Endothelial cell of umbilical vein (primary cell): ENCODE results near the gene DTX4. TPM values are rescaled to one million over a fixed set of nuclear protein-coding genes. Genes with fewer than 3 reads are reported as not detected.

ENCODE experiments used
- BruUV-seq: library from RNA; stranded (reverse); fragments of 400-500 nt; replicated peaks from 2 replicates; lab custom pipeline; 2021; lab: Mats Ljungman, UMichigan
- CTCF ChIA-PET: fragments of 300-600, 350-600 bp; sonication (Branson Sonifier 250); formaldehyde crosslinking; loops from one replicate; lab custom pipeline; 2021; ENCODE audit warnings: antibody characterized with exemption, inconsistent platforms; lab: Charles Lee
- POLR2A ChIA-PET: fragments of 300-600, 350-600 bp; sonication (Branson Sonifier 250); formaldehyde crosslinking; loops from one replicate; lab custom pipeline; 2021; ENCODE audit warnings: antibody characterized with exemption, inconsistent platforms; lab: Charles Lee
- DNase-seq: peaks from one replicate; pipeline ENCODE4 v3.0.0-alpha.2; 2011; ENCODE audit warnings: low read depth, low spot score
- FAIRE-seq: peaks from 2 replicates; lab custom pipeline; 2011; peaks lifted over from hg19 to GRCh38; lab: Jason Lieb, UNC
- H2AFZ ChIP-seq: 2 replicates; pipeline ENCODE4 v1.6.0; 2012; ENCODE audit warnings: low read depth, low read length, control low read depth, inconsistent platforms
- H3K27ac ChIP-seq: 2 replicates; pipeline ENCODE4 v1.5.1; 2011; ENCODE audit warnings: low read depth, mild to moderate bottlenecking, control low read depth, low read length, moderate library complexity; ENCODE audit not compliant: insufficient read depth
- H3K27me3 ChIP-seq, 2 experiments: 2 replicates each; pipeline versions ENCODE4 v1.6.0 to v1.6.1; 2011; ENCODE audit warnings: low read length in 2 of 2, mixed read lengths in 1 of 2; ENCODE audit not compliant: control insufficient read depth in 2 of 2, insufficient read depth in 2 of 2
- H3K36me3 ChIP-seq, 2 experiments: 2 replicates in 1 of 2; 3 replicates in 1 of 2; pipeline ENCODE4 v1.5.1; 2011; ENCODE audit warnings: low read length in 2 of 2, mild to moderate bottlenecking in 1 of 2, moderate library complexity in 1 of 2; ENCODE audit not compliant: control insufficient read depth in 2 of 2, insufficient read depth in 2 of 2; ENCODE audit errors: extremely low read depth in 1 of 2
- H3K4me1 ChIP-seq: 3 replicates; pipeline ENCODE4 v1.5.1; 2011; ENCODE audit warnings: mild to moderate bottlenecking, low read length; ENCODE audit not compliant: control insufficient read depth, insufficient read depth; ENCODE audit errors: extremely low read depth
- H3K4me2 ChIP-seq: 2 replicates; pipeline ENCODE4 v1.6.1; 2011; ENCODE audit warnings: low read length, control low read depth, mixed read lengths; ENCODE audit not compliant: insufficient read depth
- H3K4me3 ChIP-seq, 3 experiments: fragments of 200-600 bp in 1 of 3; sonication (generic), shearing (Covaris generic) in 1 of 3; replicated peaks in 1 of 3; 2 replicates each; pipeline ENCODE4 v1.5.1; 2011 to 2016; ENCODE audit warnings: control low read depth in 3 of 3, low read length in 3 of 3, mild to moderate bottlenecking in 2 of 3, inconsistent platforms in 1 of 3, low read depth in 1 of 3, moderate library complexity in 1 of 3; ENCODE audit not compliant: insufficient read depth in 1 of 3
- H3K79me2 ChIP-seq: 2 replicates; pipeline ENCODE4 v1.6.0; 2012; ENCODE audit warnings: low read length, inconsistent platforms; ENCODE audit not compliant: control insufficient read depth, insufficient read depth
- H3K9ac ChIP-seq: replicated peaks from 2 replicates; pipeline ENCODE3; 2011; ENCODE audit warnings: low read length, control low read depth; ENCODE audit not compliant: insufficient read depth; ENCODE audit errors: extremely low read depth
- H3K9me1 ChIP-seq: replicated peaks from 3 replicates; pipeline ENCODE4 v1.6.0; 2011; ENCODE audit warnings: mild to moderate bottlenecking, low read length; ENCODE audit not compliant: control insufficient read depth, insufficient read depth; ENCODE audit errors: extremely low read depth
- H3K9me3 ChIP-seq: replicated peaks from 2 replicates; pipeline ENCODE4 v1.5.1; 2012; ENCODE audit warnings: low read length, inconsistent platforms; ENCODE audit not compliant: control insufficient read depth, insufficient read depth
- H4K20me1 ChIP-seq: replicated peaks from 2 replicates; pipeline ENCODE3; 2011; ENCODE audit warnings: mild to moderate bottlenecking, low read length; ENCODE audit not compliant: control insufficient read depth, insufficient read depth; ENCODE audit errors: extremely low read depth
- FOS ChIP-seq: IDR thresholded peaks from 2 replicates; pipeline ENCODE4 v1.6.1; 2011; ENCODE audit warnings: mild to moderate bottlenecking, low read length, moderate library complexity, borderline replicate concordance; ENCODE audit not compliant: insufficient read depth
- GATA2 ChIP-seq: IDR thresholded peaks from 2 replicates; pipeline ENCODE4 v1.7.0; 2011; ENCODE audit warnings: low read depth, mild to moderate bottlenecking, moderate library complexity, mixed read lengths, low read length; ENCODE audit not compliant: insufficient read length, insufficient read depth
- JUN ChIP-seq: IDR thresholded peaks from 2 replicates; pipeline ENCODE4 v1.6.1; 2011; ENCODE audit warnings: borderline replicate concordance, low read depth; ENCODE audit not compliant: insufficient read length, insufficient read depth
- dilution Hi-C: fragments of 300-500 bp; cut with MboI; formaldehyde crosslinking; loops from one replicate; pipeline ENCODE4 v1.15.0; 2019; ENCODE audit warnings: low sequenced_read_pairs; ENCODE audit not compliant: extremely low pct_ligation_motif_present
- intact Hi-C: fragments of 100-400 bp; cut with micrococcal nuclease; formaldehyde crosslinking; loops from one replicate; pipeline ENCODE4 v1.10.0; 2022
- polyA plus RNA-seq, 4 experiments: library from polyadenylated mRNA; depleted of rRNA in 3 of 4; stranded (reverse) in 3 of 4; unstranded in 1 of 4; fragments of >200 nt; gene quantifications; 2 replicates each; pipeline versions ENCODE4 v1.2.1 to v1.2.3, GENCODE V29; 2011 to 2012; ENCODE audit warnings: missing spikeins in 1 of 4
- total RNA-seq: library from RNA; stranded (reverse); gene quantifications from 2 replicates; pipeline ENCODE4 v1.2.3, GENCODE V29; 2021
- TF ChIP-seq, protein P1 (sequence below): IDR thresholded peaks from 2 replicates; pipeline ENCODE4 v1.6.1; 2011; ENCODE audit not compliant: insufficient read depth, insufficient read length
- TF ChIP-seq, protein P2 (sequence below), 2 donors: IDR thresholded peaks; 1 replicate in 1 of 2; 2 replicates in 1 of 2; pipeline ENCODE4 v1.5.1; 2011; ENCODE audit warnings: low read length in 2 of 2, mild to moderate bottlenecking in 2 of 2, moderate library complexity in 2 of 2, control low read depth in 1 of 2, inconsistent platforms in 1 of 2, low read depth in 1 of 2; ENCODE audit not compliant: insufficient read depth in 1 of 2; ENCODE audit errors: extremely low read depth in 1 of 2

Gene DTX4
- total and polyA plus RNA-seq, 2 donors (not counting 3 experiments of a cell fraction or from before 2014, with no cell fraction given) = 0.08 to 0.91 TPM

DNA sequence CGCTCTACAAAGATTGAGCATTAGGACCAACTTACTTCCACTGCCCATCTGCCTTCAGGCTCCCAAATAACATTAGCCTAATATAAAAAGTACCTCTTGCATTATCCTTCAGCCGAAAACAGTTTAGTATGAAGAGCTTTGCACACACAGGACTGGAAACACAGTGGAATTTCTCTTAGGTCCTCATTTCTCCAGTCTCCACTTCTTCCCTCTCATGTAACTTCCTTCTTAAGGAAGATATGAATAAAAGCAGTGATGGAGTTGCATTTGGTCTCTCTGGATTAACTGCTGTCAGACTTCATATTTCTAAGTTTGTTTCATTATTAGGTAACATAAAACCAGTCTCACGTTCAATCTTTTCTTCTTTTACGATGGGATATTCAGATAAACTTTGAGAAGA, 46.4 kb downstream of the DTX4 start:
- H2AFZ ChIP-seq = no peak overlapping the region
- H3K9me1 ChIP-seq = no peaks in the 10 kb centered on the region
- DNase-seq (no peak), FAIRE-seq (no peak)
- TF ChIP-seq GATA2 (no peak), FOS (no peak), JUN (no peak)
- TF ChIP-seq, protein P1, sequence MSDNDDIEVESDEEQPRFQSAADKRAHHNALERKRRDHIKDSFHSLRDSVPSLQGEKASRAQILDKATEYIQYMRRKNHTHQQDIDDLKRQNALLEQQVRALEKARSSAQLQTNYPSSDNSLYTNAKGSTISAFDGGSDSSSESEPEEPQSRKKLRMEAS = no peak
- TF ChIP-seq, protein P2, sequence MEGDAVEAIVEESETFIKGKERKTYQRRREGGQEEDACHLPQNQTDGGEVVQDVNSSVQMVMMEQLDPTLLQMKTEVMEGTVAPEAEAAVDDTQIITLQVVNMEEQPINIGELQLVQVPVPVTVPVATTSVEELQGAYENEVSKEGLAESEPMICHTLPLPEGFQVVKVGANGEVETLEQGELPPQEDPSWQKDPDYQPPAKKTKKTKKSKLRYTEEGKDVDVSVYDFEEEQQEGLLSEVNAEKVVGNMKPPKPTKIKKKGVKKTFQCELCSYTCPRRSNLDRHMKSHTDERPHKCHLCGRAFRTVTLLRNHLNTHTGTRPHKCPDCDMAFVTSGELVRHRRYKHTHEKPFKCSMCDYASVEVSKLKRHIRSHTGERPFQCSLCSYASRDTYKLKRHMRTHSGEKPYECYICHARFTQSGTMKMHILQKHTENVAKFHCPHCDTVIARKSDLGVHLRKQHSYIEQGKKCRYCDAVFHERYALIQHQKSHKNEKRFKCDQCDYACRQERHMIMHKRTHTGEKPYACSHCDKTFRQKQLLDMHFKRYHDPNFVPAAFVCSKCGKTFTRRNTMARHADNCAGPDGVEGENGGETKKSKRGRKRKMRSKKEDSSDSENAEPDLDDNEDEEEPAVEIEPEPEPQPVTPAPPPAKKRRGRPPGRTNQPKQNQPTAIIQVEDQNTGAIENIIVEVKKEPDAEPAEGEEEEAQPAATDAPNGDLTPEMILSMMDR (IDR thresholded peaks at IDR 0.05; ENCODE audit: extremely low read depth in 1 of 2, insufficient read depth in 1 of 2, low read depth in 1 of 2, low read length in 2 of 2) = no peak
- H3K9ac ChIP-seq = no peak overlapping the region
- ChIA-PET CTCF (interaction anchor here (1.0 to 1.3 kb wide), 2 partner anchors 47 to 60 kb away, joined by 3 to 4 read pairs; partner anchors contain the start of gene DTX4), POLR2A (no interaction called here)
- no peak overlapping the region for H3K4me2 ChIP-seq
- no peaks in the 10 kb centered on the region for H3K4me1 ChIP-seq
- H3K27me3 ChIP-seq = peaks cover 0 to under 1% of the 10 kb centered on the region in 2 experiments
- H4K20me1 ChIP-seq = no peaks in the 10 kb centered on the region
- dilution Hi-C loops = no loop called here
- BruUV-seq = no TSS peak
- H3K79me2 ChIP-seq = no peaks in the 10 kb centered on the region
- intact Hi-C loops = no loop called here
- no peak overlapping the region for H3K4me3 ChIP-seq
- H3K36me3 ChIP-seq = no peaks in the 10 kb centered on the region
- no peaks in the 10 kb centered on the region for H3K9me3 ChIP-seq
- no peak overlapping the region for H3K27ac ChIP-seq
